K562 treated with DMSO at 1 percent for 24 hours (cell line): Measurements from ENCODE around the gene KRTAP2-4. TPM values are rescaled to one million over a fixed set of nuclear protein-coding genes. Genes with fewer than 3 reads are reported as not detected.

Experiments
- total RNA-seq: library from RNA; unstranded; fragments of 300-600 nt; gene quantifications from 2 replicates; pipeline ENCODE4 v1.2.3, GENCODE V29; 2022; ENCODE audit warnings: low read depth; ENCODE audit not compliant: insufficient read depth

KRTAP2-4 gene
- not detected in 2 replicates for total RNA-seq

GRCh38 chr17:41065829-41066624, at the start of gene KRTAP2-4:
Gene KRTAP2-4, minus strand, starts transcription at chr17:41065879. Its CDS starts 34 bp downstream, at chr17:41065845.

GRCh38 chr17:41105347-41105746, 39.7 kb upstream of the KRTAP2-4 start, which contains the start of gene KRTAP4-9:
Gene KRTAP4-9, plus strand, starts transcription at chr17:41105389. Its CDS starts 0 bp downstream, at chr17:41105389.

GRCh38 chr17:41101586-41102259, 36.0 kb upstream of the KRTAP2-4 start, which contains the start of gene KRTAP4-16:
Gene KRTAP4-16, minus strand, starts transcription at chr17:41102209. Its CDS starts 0 bp downstream, at chr17:41102209.

GRCh38 chr17:41098042-41098441, 32.4 kb upstream of the KRTAP2-4 start, which contains the start of gene KRTAP4-8:
Gene KRTAP4-8, minus strand, starts transcription at chr17:41098142. Its CDS starts 58 bp downstream, at chr17:41098084.

GRCh38 chr17:41084100-41084856, 18.6 kb upstream of the KRTAP2-4 start, which contains the start of gene KRTAP4-7:
Gene KRTAP4-7, plus strand, starts transcription at chr17:41084150. Its CDS starts 57 bp downstream, at chr17:41084207.

GRCh38 chr17:41060052-41060604, 5.6 kb downstream of the KRTAP2-4 start, which contains the start of gene KRTAP2-3:
Gene KRTAP2-3, minus strand, starts transcription at chr17:41060114. Its CDS starts 64 bp downstream, at chr17:41060050.

GRCh38 chr17:41055130-41055529, 10.5 kb downstream of the KRTAP2-4 start, which contains the start of gene KRTAP2-2:
Gene KRTAP2-2, minus strand, starts transcription at chr17:41055230. Its CDS starts 19 bp downstream, at chr17:41055211.

GRCh38 chr17:41046735-41047465, 18.8 kb downstream of the KRTAP2-4 start, which contains the start of gene KRTAP2-1:
Gene KRTAP2-1, minus strand, starts transcription at chr17:41047316. Its CDS starts 49 bp downstream, at chr17:41047267.

GRCh38 chr17:41040783-41041571, 24.7 kb downstream of the KRTAP2-4 start, which contains the start of gene KRTAP1-1:
Gene KRTAP1-1, minus strand, starts transcription at chr17:41041450. Its CDS starts 53 bp downstream, at chr17:41041397.

GRCh38 chr17:41034346-41034935, 31.2 kb downstream of the KRTAP2-4 start, which contains the start of gene KRTAP1-3:
Gene KRTAP1-3, minus strand, starts transcription at chr17:41034874. Its CDS starts 53 bp downstream, at chr17:41034821.

GRCh38 chr17:41029633-41030245, 35.9 kb downstream of the KRTAP2-4 start, which contains the start of gene KRTAP1-4:
Gene KRTAP1-4, minus strand, starts transcription at chr17:41030195. Its CDS starts 117 bp downstream, at chr17:41030078.

GRCh38 chr17:41026715-41027471, 38.8 kb downstream of the KRTAP2-4 start, which contains the start of gene KRTAP1-5:
Gene KRTAP1-5, minus strand, starts transcription at chr17:41027208. Its CDS starts 53 bp downstream, at chr17:41027155.

Other genes with a start within 250 kb of the KRTAP2-4 start
- 61.4 and 78.5 TPM in 2 replicates for gene KRT10, start 243.3 kb downstream of the KRTAP2-4 start, total RNA-seq
- 6.3 and 7.9 TPM in 2 replicates for gene KRT12, start 198.7 kb downstream of the KRTAP2-4 start, total RNA-seq
- not detected in 2 replicates for gene KRT20, start 180.6 kb downstream of the KRTAP2-4 start, total RNA-seq
- gene KRT23, start 128.2 kb downstream of the KRTAP2-4 start, total RNA-seq = not detected in 2 replicates
- not detected in 2 replicates for gene KRT39, start 98.9 kb downstream of the KRTAP2-4 start, total RNA-seq
- gene KRT40, start 81.6 kb downstream of the KRTAP2-4 start, total RNA-seq = not detected in 2 replicates
- not detected in 2 replicates for gene KRTAP3-3, start 71.7 kb downstream of the KRTAP2-4 start, total RNA-seq
- not detected in 2 replicates for gene KRTAP3-2, start 66.0 kb downstream of the KRTAP2-4 start, total RNA-seq
- gene KRTAP3-1, start 56.8 kb downstream of the KRTAP2-4 start, total RNA-seq = not detected in 2 replicates
- gene KRTAP1-5, start 38.7 kb downstream of the KRTAP2-4 start, total RNA-seq = not detected in 2 replicates
- gene KRTAP1-4, start 35.7 kb downstream of the KRTAP2-4 start, total RNA-seq = not detected in 2 replicates
- not detected in 2 replicates for gene KRTAP1-3, start 31.0 kb downstream of the KRTAP2-4 start, total RNA-seq
- gene KRTAP1-1, start 24.4 kb downstream of the KRTAP2-4 start, total RNA-seq = not detected in 2 replicates
- not detected in 2 replicates for gene KRTAP2-1, start 18.6 kb downstream of the KRTAP2-4 start, total RNA-seq
- gene KRTAP2-2, start 10.6 kb downstream of the KRTAP2-4 start, total RNA-seq = not detected in 2 replicates
- not detected in 2 replicates for gene KRTAP2-3, start 5.8 kb downstream of the KRTAP2-4 start, total RNA-seq
- not detected in 2 replicates for gene KRTAP4-7, start 18.3 kb upstream of the KRTAP2-4 start, total RNA-seq
- not detected in 2 replicates for gene KRTAP4-8, start 32.3 kb upstream of the KRTAP2-4 start, total RNA-seq
- gene KRTAP4-16, start 36.3 kb upstream of the KRTAP2-4 start, total RNA-seq = not detected in 2 replicates
- gene KRTAP4-9, start 39.5 kb upstream of the KRTAP2-4 start, total RNA-seq = not detected in 2 replicates
- gene KRTAP4-11, start 52.5 kb upstream of the KRTAP2-4 start, total RNA-seq = not detected in 2 replicates
- gene KRTAP4-12, start 58.3 kb upstream of the KRTAP2-4 start, total RNA-seq = not detected in 2 replicates
- gene KRTAP4-6, start 74.7 kb upstream of the KRTAP2-4 start, total RNA-seq = not detected in 2 replicates
- gene KRTAP4-5, start 83.9 kb upstream of the KRTAP2-4 start, total RNA-seq = not detected in 2 replicates
- not detected in 2 replicates for gene KRTAP4-4, start 94.9 kb upstream of the KRTAP2-4 start, total RNA-seq
- gene KRTAP4-3, start 102.3 kb upstream of the KRTAP2-4 start, total RNA-seq = not detected in 2 replicates
- gene KRTAP4-2, start 112.3 kb upstream of the KRTAP2-4 start, total RNA-seq = not detected in 2 replicates
- not detected in 2 replicates for gene KRTAP4-1, start 119.0 kb upstream of the KRTAP2-4 start, total RNA-seq
- not detected in 2 replicates for gene KRTAP9-1, start 124.0 kb upstream of the KRTAP2-4 start, total RNA-seq
- gene KRTAP9-2, start 160.8 kb upstream of the KRTAP2-4 start, total RNA-seq = not detected in 2 replicates
- not detected in 2 replicates for gene KRTAP9-3, start 166.6 kb upstream of the KRTAP2-4 start, total RNA-seq
- not detected in 2 replicates for gene KRTAP9-8, start 172.1 kb upstream of the KRTAP2-4 start, total RNA-seq
- not detected in 2 replicates for gene KRTAP9-4, start 183.8 kb upstream of the KRTAP2-4 start, total RNA-seq
- not detected in 2 replicates for gene KRTAP9-9, start 189.5 kb upstream of the KRTAP2-4 start, total RNA-seq
- gene KRTAP9-6, start 199.5 kb upstream of the KRTAP2-4 start, total RNA-seq = not detected in 2 replicates
- gene KRTAP9-7, start 209.8 kb upstream of the KRTAP2-4 start, total RNA-seq = not detected in 2 replicates
- not detected in 2 replicates for gene KRTAP29-1, start 237.0 kb upstream of the KRTAP2-4 start, total RNA-seq
- not detected in 2 replicates for gene KRTAP16-1, start 243.4 kb upstream of the KRTAP2-4 start, total RNA-seq
- gene KRTAP17-1, start 249.8 kb upstream of the KRTAP2-4 start, total RNA-seq = not detected in 2 replicates